Measurements from ENCODE around the gene TRAK2.

DNA sequence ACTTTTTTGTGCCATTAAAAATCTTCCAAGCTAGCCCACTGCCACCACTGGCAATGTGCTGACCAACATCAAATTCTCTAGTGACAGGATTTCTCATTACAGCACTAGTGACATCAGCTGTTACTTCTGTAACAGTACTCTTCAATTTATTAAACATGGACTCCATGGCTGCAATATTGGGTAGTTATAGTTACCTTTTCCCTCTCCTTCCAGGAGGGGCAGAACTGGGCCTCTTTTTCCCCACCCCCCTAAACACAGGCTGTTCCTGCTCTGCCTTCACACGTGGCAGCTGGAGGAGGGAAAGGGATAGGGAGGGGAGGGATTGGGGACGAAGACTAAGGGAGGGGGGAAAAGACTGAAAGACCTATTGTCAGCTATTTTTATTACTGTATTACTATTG, 38.1 kb downstream of the TRAK2 start:
- no peak for TF ChIP-seq EZH2 (IDR thresholded peaks at IDR 0.05)
- no peak for TF ChIP-seq POLR2AphosphoS5 (IDR thresholded peaks at IDR 0.05; ENCODE audit: borderline replicate concordance, low read depth, low read length)
- TF ChIP-seq FOXP2 (optimal IDR thresholded peaks at IDR 0.05; ENCODE audit: control extremely low read depth, extremely low read length, insufficient read depth) = no peak

Measured in SK-N-MC (cell line).